Neuronal stem cell (in vitro differentiated cells): ENCODE results near the gene DGLUCY.

Experiments used
- DNase-seq: peaks from one replicate; pipeline ENCODE4 v3.0.0-alpha.2; 2013; ENCODE audit warnings: low spot score
- H2AFZ ChIP-seq: one replicate; pipeline ENCODE4 v1.6.1; 2013; ENCODE audit warnings: mild to moderate bottlenecking, low read length, inconsistent platforms
- H2AK5ac ChIP-seq: 2 replicates; pipeline ENCODE4 v1.6.1; 2013; ENCODE audit warnings: low read depth, mild to moderate bottlenecking, inconsistent platforms, low read length, moderate library complexity, mixed read lengths
- H2BK120ac ChIP-seq: 2 replicates; pipeline ENCODE4 v1.6.1; 2013; ENCODE audit warnings: low read depth, mild to moderate bottlenecking, inconsistent platforms, low read length, moderate library complexity, mixed read lengths
- H2BK12ac ChIP-seq: one replicate; pipeline ENCODE4 v1.6.1; 2013; ENCODE audit warnings: low read length, inconsistent platforms
- H2BK15ac ChIP-seq: 2 replicates; pipeline ENCODE4 v1.6.1; 2013; ENCODE audit warnings: mild to moderate bottlenecking, low read length, inconsistent platforms, mixed read lengths
- H2BK5ac ChIP-seq: one replicate; pipeline ENCODE4 v1.6.1; 2013; ENCODE audit warnings: inconsistent platforms, mild to moderate bottlenecking, low read length, moderate library complexity
- H3K14ac ChIP-seq: one replicate; pipeline ENCODE4 v1.6.1; 2013; ENCODE audit warnings: low read length, inconsistent platforms
- H3K18ac ChIP-seq: 2 replicates; pipeline ENCODE4 v1.6.1; 2013; ENCODE audit warnings: low read length, inconsistent platforms
- H3K23ac ChIP-seq: 2 replicates; pipeline ENCODE4 v1.6.1; 2013; ENCODE audit warnings: low read depth, mild to moderate bottlenecking, mixed read lengths, low read length, inconsistent platforms; ENCODE audit not compliant: poor library complexity
- H3K27ac ChIP-seq: replicated peaks from 3 replicates; pipeline ENCODE4 v1.5.1; 2013; ENCODE audit warnings: low read length, inconsistent platforms
- H3K27me3 ChIP-seq, 3 experiments: 2 replicates each; pipeline ENCODE4 v1.6.1; 2013; ENCODE audit warnings: low read length in 3 of 3, mild to moderate bottlenecking in 2 of 3, inconsistent platforms in 1 of 3, low read depth in 1 of 3, mixed read lengths in 1 of 3, moderate library complexity in 1 of 3; ENCODE audit not compliant: control insufficient read depth in 3 of 3, insufficient read depth in 3 of 3
- H3K36me3 ChIP-seq, 2 donors: replicated peaks in 1 of 2; 2 replicates each; pipeline ENCODE4 v1.6.1; 2013; ENCODE audit warnings: low read length in 2 of 2; ENCODE audit not compliant: control insufficient read depth in 2 of 2, insufficient read depth in 2 of 2
- H3K4ac ChIP-seq: 2 replicates; pipeline ENCODE4 v1.6.1; 2013; ENCODE audit warnings: inconsistent platforms, mild to moderate bottlenecking, low read length, moderate library complexity
- H3K4me1 ChIP-seq, 2 donors: 1 replicate in 1 of 2; 2 replicates in 1 of 2; pipeline ENCODE4 v1.6.1; 2013; ENCODE audit warnings: low read length in 2 of 2, low read depth in 1 of 2; ENCODE audit not compliant: control insufficient read depth in 2 of 2, insufficient read depth in 1 of 2
- H3K4me2 ChIP-seq: one replicate; pipeline ENCODE4 v1.6.1; 2013; ENCODE audit warnings: mild to moderate bottlenecking, low read length, inconsistent platforms; ENCODE audit not compliant: insufficient read depth, poor library complexity, severe bottlenecking
- H3K4me3 ChIP-seq, 2 donors: 2 replicates each; pipeline ENCODE4 v1.5.1; 2013; ENCODE audit warnings: low read length in 2 of 2, mild to moderate bottlenecking in 2 of 2, inconsistent platforms in 1 of 2, moderate library complexity in 1 of 2
- H3K79me1 ChIP-seq: one replicate; pipeline ENCODE4 v1.6.1; 2013; ENCODE audit warnings: low read depth, mild to moderate bottlenecking, inconsistent platforms, low read length, moderate library complexity
- H3K9ac ChIP-seq: one replicate; pipeline ENCODE4 v1.6.1; 2013; ENCODE audit warnings: mild to moderate bottlenecking, low read depth, low read length, inconsistent platforms; ENCODE audit not compliant: poor library complexity
- H3K9me3 ChIP-seq, 2 donors: replicated peaks in 1 of 2; 2 replicates each; pipeline versions ENCODE3 to v1.6.1; 2013; ENCODE audit warnings: low read length in 2 of 2, mild to moderate bottlenecking in 2 of 2, inconsistent platforms in 1 of 2, low read depth in 1 of 2, mixed read lengths in 1 of 2, moderate library complexity in 1 of 2; ENCODE audit not compliant: control insufficient read depth in 2 of 2, insufficient read depth in 1 of 2
- H4K8ac ChIP-seq: one replicate; pipeline ENCODE4 v1.6.1; 2013; ENCODE audit warnings: low read depth, mild to moderate bottlenecking, inconsistent platforms, low read length, moderate library complexity
- H4K91ac ChIP-seq: one replicate; pipeline ENCODE4 v1.6.1; 2013; ENCODE audit warnings: low read length, low read depth, mild to moderate bottlenecking, inconsistent platforms; ENCODE audit not compliant: poor library complexity
- WGBS, 2 donors: extraction: QIAGEN DNeasy Blood & Tissue Kit; methylation state at CpG; one replicate each; pipeline ENCODE4 v1.1.7; 2013; ENCODE audit warnings: missing lambda C conversion rate in 2 of 2, mixed read lengths in 1 of 2; ENCODE audit not compliant: insufficient read length in 2 of 2, insufficient replicate concordance in 1 of 2; ENCODE audit errors: extremely low coverage in 2 of 2; 5-methylcytosine and 5-hydroxymethylcytosine counted together

Gene DGLUCY

DNA sequence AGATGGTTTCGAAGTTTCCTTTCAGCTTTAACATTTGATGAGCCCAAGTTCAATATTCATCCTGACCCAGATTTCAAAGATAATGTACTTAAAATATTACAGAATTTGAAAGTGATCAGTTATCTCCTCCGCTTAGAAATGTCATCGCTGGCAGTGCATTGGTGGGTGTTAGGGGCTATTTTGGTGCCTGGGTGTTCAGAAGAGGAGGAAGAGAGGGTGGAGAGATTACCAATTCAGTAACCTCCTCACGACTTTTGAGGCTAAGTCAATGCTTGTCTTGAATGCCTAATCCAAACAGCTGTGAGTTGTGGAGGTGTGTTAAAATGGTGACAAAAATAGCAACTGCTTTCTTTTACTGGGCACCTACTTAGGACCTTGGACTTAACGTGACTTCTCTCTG, 13.8 kb upstream of the DGLUCY start:
- Histone ChIP-seq H2AK5ac (no peak overlapping the region), H4K8ac (no peak overlapping the region), H3K23ac (no peak overlapping the region), H2BK15ac (no peak overlapping the region), H3K79me1 (no peaks in the 10 kb centered on the region), H3K36me3 (no peaks in the 10 kb centered on the region), H3K4me2 (no peak overlapping the region), H2BK120ac (no peak overlapping the region), H2AFZ (no peak overlapping the region), H2BK5ac (no peak overlapping the region), H3K4me1 (peaks cover 0 to 2% of the 10 kb centered on the region in 2 donors), H3K27me3 (no peaks in the 10 kb centered on the region), H3K4ac (no peak overlapping the region), H3K27ac (no peak overlapping the region), H4K91ac (no peak overlapping the region), H2BK12ac (no peak overlapping the region), H3K4me3 (no peak overlapping the region), H3K9ac (no peak overlapping the region), H3K9me3 (no peaks in the 10 kb centered on the region), H3K14ac (no peak overlapping the region), H3K18ac (no peak overlapping the region)
- DNase-seq, result no peak
- WGBS, 2 donors, result no CpG with 5 or more reads among the region's 5 CpGs

- no peak overlapping the region for H3K4ac ChIP-seq
- no peaks in the 10 kb centered on the region for H3K36me3 ChIP-seq
- no peak overlapping the region for H2AFZ ChIP-seq
- H3K27ac ChIP-seq, result no peak overlapping the region
- no peak overlapping the region for H4K8ac ChIP-seq
- H3K27me3 ChIP-seq, result no peaks in the 10 kb centered on the region
- no peak overlapping the region for H3K4me3 ChIP-seq
- H3K79me1 ChIP-seq, result no peaks in the 10 kb centered on the region
- H3K18ac ChIP-seq, result peak overlapping the region; percentile 58
- H2BK5ac ChIP-seq, result no peak overlapping the region
- WGBS, 2 donors, result no CpG with 5 or more reads among the region's 8 CpGs
- peaks cover 0 to 5% of the 10 kb centered on the region in 2 donors for H3K4me1 ChIP-seq
- H2BK15ac ChIP-seq, result no peak overlapping the region
- H3K23ac ChIP-seq, result no peak overlapping the region
- H3K4me2 ChIP-seq, result no peak overlapping the region
- H2AK5ac ChIP-seq, result no peak overlapping the region
- H3K9ac ChIP-seq, result no peak overlapping the region
- no peak for DNase-seq
- H2BK12ac ChIP-seq, result no peak overlapping the region
- H3K9me3 ChIP-seq, result no peaks in the 10 kb centered on the region
- H3K14ac ChIP-seq, result no peak overlapping the region
- H4K91ac ChIP-seq, result no peak overlapping the region
- H2BK120ac ChIP-seq, result no peak overlapping the region
These were observed 10.8 kb upstream of the DGLUCY start for GRCh38 chr14:91103116-91103515.

- H3K18ac ChIP-seq, result no peak overlapping the region
- no peak overlapping the region for H3K4me2 ChIP-seq
- no peak overlapping the region for H3K9ac ChIP-seq
- no peak overlapping the region for H3K4ac ChIP-seq
- peaks cover 6 to 14% of the 10 kb centered on the region in 2 donors for H3K4me1 ChIP-seq
- H2AK5ac ChIP-seq, result no peak overlapping the region
- no peak overlapping the region for H4K8ac ChIP-seq
- no peak overlapping the region for H2BK120ac ChIP-seq
- no peak overlapping the region for H3K14ac ChIP-seq
- DNase-seq, result no peak
- H3K27ac ChIP-seq, result no peak overlapping the region
- no peak overlapping the region for H2BK15ac ChIP-seq
- no peak overlapping the region for H3K23ac ChIP-seq
- no peak overlapping the region for H2BK12ac ChIP-seq
- H3K79me1 ChIP-seq, result no peaks in the 10 kb centered on the region
- no peaks in the 10 kb centered on the region for H3K9me3 ChIP-seq
- no CpG with 5 or more reads among the region's 7 CpGs for WGBS, 2 donors
- H3K27me3 ChIP-seq, result no peaks in the 10 kb centered on the region
- H2BK5ac ChIP-seq, result no peak overlapping the region
- no peak overlapping the region for H2AFZ ChIP-seq
- H3K4me3 ChIP-seq, result no peak overlapping the region
- no peak overlapping the region for H4K91ac ChIP-seq
- no peaks in the 10 kb centered on the region for H3K36me3 ChIP-seq
These were observed 4.8 kb upstream of the DGLUCY start for GRCh38 chr14:91108941-91109611.

DNA sequence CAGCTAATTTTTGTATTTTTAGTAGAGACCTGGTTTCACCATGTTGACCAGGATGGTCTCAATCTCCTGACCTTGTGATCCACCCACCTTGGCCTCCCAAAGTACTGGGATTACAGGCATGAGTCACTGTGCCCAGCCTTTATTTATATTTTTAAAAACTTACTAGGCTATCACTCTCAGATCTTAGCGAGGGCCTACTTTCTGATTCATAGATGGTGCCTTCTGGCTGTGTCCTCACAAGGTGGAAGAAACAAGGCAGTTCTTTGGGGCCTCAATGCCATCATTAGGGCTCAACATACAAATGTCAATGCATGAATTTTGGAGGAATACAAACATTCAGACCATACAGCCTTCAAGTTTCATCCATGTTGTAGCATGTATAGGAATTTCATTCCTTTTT, 2.4 kb upstream of the DGLUCY start:
- Histone ChIP-seq H2BK12ac (no peak overlapping the region), H3K4ac (no peak overlapping the region), H2AK5ac (no peak overlapping the region), H4K8ac (no peak overlapping the region), H3K27me3 (no peaks in the 10 kb centered on the region), H3K18ac (no peak overlapping the region), H3K9ac (no peak overlapping the region), H2BK5ac (no peak overlapping the region), H3K4me3 (no peak overlapping the region), H3K4me2 (no peak overlapping the region), H4K91ac (no peak overlapping the region), H3K27ac (no peak overlapping the region), H2BK120ac (no peak overlapping the region), H3K14ac (no peak overlapping the region), H3K4me1 (peaks cover 15 to 27% of the 10 kb centered on the region in 2 donors), H3K79me1 (no peaks in the 10 kb centered on the region), H2AFZ (no peak overlapping the region), H3K9me3 (no peaks in the 10 kb centered on the region), H2BK15ac (no peak overlapping the region), H3K23ac (no peak overlapping the region), H3K36me3 (no peaks in the 10 kb centered on the region)
- WGBS, 2 donors, result no CpG with 5 or more reads among the region's 1 CpG
- no peak for DNase-seq
